Measurements from ENCODE around the gene ZNF582. TPM values are rescaled to one million over a fixed set of nuclear protein-coding genes. Genes with fewer than 3 reads are reported as not detected.

ZNF582 gene
- total RNA-seq, 1 donor from 2014 or later = 2.5 TPM

DNA sequence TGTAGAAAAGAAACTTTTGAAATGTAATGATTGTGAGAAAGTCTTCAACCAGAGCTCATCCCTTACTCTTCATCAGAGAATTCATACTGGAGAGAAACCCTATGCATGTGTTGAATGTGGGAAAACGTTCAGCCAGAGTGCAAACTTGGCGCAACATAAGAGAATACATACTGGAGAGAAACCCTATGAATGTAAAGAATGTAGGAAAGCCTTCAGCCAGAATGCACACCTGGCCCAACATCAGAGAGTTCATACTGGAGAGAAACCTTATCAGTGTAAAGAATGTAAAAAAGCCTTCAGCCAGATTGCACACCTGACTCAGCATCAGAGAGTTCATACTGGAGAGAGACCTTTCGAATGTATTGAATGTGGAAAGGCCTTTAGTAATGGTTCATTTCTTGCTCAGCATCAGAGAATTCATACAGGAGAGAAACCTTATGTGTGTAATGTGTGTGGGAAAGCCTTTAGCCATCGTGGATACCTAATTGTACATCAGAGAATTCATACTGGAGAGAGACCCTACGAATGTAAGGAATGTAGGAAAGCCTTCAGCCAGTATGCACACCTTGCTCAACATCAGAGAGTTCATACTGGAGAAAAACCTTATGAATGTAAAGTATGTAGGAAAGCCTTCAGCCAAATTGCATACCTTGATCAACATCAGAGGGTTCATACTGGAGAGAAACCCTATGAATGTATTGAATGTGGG is 30.1 kb upstream of the ZNF582 start:
- H3K9me3 Mint-ChIP-seq = peaks cover 85% of the 10 kb centered on the region
- TF ChIP-seq EZH2 (IDR thresholded peaks at IDR 0.05) = no peak

GRCh38 chr19:56405062-56405461 is 11.7 kb upstream of the ZNF582 start:
- peaks cover 23% of the 10 kb centered on the region for H3K36me3 ChIP-seq
- no peak overlapping the region for H2AFZ ChIP-seq (replicated peaks)
- H3K4me1 ChIP-seq = no peaks in the 10 kb centered on the region
- H3K79me2 ChIP-seq (ENCODE audit: low read depth) = peaks cover 23% of the 10 kb centered on the region
- H3K4me1 Mint-ChIP-seq = peaks cover 15% of the 10 kb centered on the region
- no peaks in the 10 kb centered on the region for H4K20me1 ChIP-seq (ENCODE audit: low read depth)
- H3K27ac ChIP-seq = no peak overlapping the region
- no peaks in the 10 kb centered on the region for H3K27me3 ChIP-seq
- H3K4me3 ChIP-seq = peak overlapping the region; percentile 72
- no peak overlapping the region for H3K27ac Mint-ChIP-seq
- no peak overlapping the region for H3K9ac ChIP-seq
- H3K4me3 Mint-ChIP-seq = peak overlapping the region; percentile 94
- H3K9me3 Mint-ChIP-seq = peaks cover 81% of the 10 kb centered on the region
- H3K9me3 ChIP-seq (ENCODE audit: low read depth) = peaks cover 3% of the 10 kb centered on the region
- H3F3A ChIP-seq (ENCODE audit: low read depth) = no peaks in the 10 kb centered on the region
- TF ChIP-seq EZH2 (IDR thresholded peaks at IDR 0.05) = no peak
- TF ChIP-seq EZH2phosphoT487 (IDR thresholded peaks at IDR 0.05) = no peak
- TF ChIP-seq CTCF (IDR thresholded peaks at IDR 0.05) = no peak
- H3K4me2 ChIP-seq = peak overlapping the region; percentile 93
- H3K27me3 Mint-ChIP-seq (ENCODE audit: insufficient read depth, low read depth) = peaks cover 6% of the 10 kb centered on the region
- H3K36me3 Mint-ChIP-seq = peaks cover 67% of the 10 kb centered on the region
- no peak for DNase-seq (ENCODE audit: low spot score)

More for the DNA sequence above, 30.1 kb upstream of the ZNF582 start:
- H3F3A ChIP-seq (ENCODE audit: low read depth) = peaks cover 14% of the 10 kb centered on the region
- Mint-ChIP-seq H3K36me3 (peaks cover 57% of the 10 kb centered on the region), H3K4me3 (no peak overlapping the region), H3K27me3 (ENCODE audit: insufficient read depth, low read depth) (peaks cover 2% of the 10 kb centered on the region), H3K4me1 (no peaks in the 10 kb centered on the region), H3K27ac (no peak overlapping the region)
- H4K20me1 ChIP-seq (ENCODE audit: low read depth) = no peaks in the 10 kb centered on the region
- no peak for DNase-seq (ENCODE audit: low spot score)
- no peaks in the 10 kb centered on the region for H3K27me3 ChIP-seq
- no peak overlapping the region for H3K4me2 ChIP-seq
- no peak overlapping the region for H3K9ac ChIP-seq
- H3K9me3 ChIP-seq (ENCODE audit: low read depth) = peaks cover 96% of the 10 kb centered on the region
- no peak overlapping the region for H2AFZ ChIP-seq (replicated peaks)
- peak overlapping the region; percentile 4 for H3K4me3 ChIP-seq
- no peak overlapping the region for H3K27ac ChIP-seq
- no peaks in the 10 kb centered on the region for H3K4me1 ChIP-seq
- H3K36me3 ChIP-seq = peaks cover 47% of the 10 kb centered on the region
- H3K79me2 ChIP-seq (ENCODE audit: low read depth) = no peaks in the 10 kb centered on the region

DNA sequence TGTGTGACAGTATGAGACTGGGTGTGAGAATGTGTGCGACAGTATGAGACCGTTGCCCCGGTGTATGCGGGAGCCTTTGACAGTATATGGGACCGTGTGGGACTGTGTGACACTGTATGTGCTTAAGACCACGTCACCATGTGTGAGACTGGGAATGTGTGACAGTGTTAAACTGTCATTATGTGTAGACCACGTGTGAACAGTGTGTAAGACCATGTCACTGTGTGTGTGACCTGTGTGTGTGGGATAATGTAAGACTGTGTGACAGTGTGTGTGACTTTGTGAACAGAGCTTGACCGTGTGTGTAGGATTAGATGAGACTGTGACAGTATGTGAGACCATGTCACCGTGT is 11.3 kb upstream of the ZNF582 start:
- peak overlapping the region; percentile 94 for H3K4me3 Mint-ChIP-seq
- DNase-seq (ENCODE audit: low spot score) = no peak
- peaks cover 80% of the 10 kb centered on the region for H3K9me3 Mint-ChIP-seq

More for the DNA sequence above, 11.3 kb upstream of the ZNF582 start:
- H3K9ac ChIP-seq = peak overlapping the region; percentile 67
- H3K36me3 Mint-ChIP-seq = peaks cover 64% of the 10 kb centered on the region
- H3K27ac Mint-ChIP-seq = peak overlapping the region; percentile 65
- H3K4me1 ChIP-seq = no peaks in the 10 kb centered on the region
- no peaks in the 10 kb centered on the region for H3K27me3 ChIP-seq
- peaks cover 6% of the 10 kb centered on the region for H3K27me3 Mint-ChIP-seq (ENCODE audit: insufficient read depth, low read depth)
- H4K20me1 ChIP-seq (ENCODE audit: low read depth) = no peaks in the 10 kb centered on the region
- H2AFZ ChIP-seq (replicated peaks) = peak overlapping the region; percentile 99
- TF ChIP-seq EZH2phosphoT487 (IDR thresholded peaks at IDR 0.05) (no peak), CTCF (IDR thresholded peaks at IDR 0.05) (no peak), EZH2 (IDR thresholded peaks at IDR 0.05) (no peak)
- H3K36me3 ChIP-seq = peaks cover 19% of the 10 kb centered on the region
- peak overlapping the region; percentile 93 for H3K4me2 ChIP-seq
- H3K4me1 Mint-ChIP-seq = peaks cover 15% of the 10 kb centered on the region
- H3F3A ChIP-seq (ENCODE audit: low read depth) = no peaks in the 10 kb centered on the region
- peaks cover 23% of the 10 kb centered on the region for H3K79me2 ChIP-seq (ENCODE audit: low read depth)
- H3K27ac ChIP-seq = no peak overlapping the region
- H3K9me3 ChIP-seq (ENCODE audit: low read depth) = no peaks in the 10 kb centered on the region
- H3K4me3 ChIP-seq = peak overlapping the region; percentile 72
